Endodermal cell (in vitro differentiated cells): ENCODE measurements around the gene LCORL. TPM values are rescaled to one million over a fixed set of nuclear protein-coding genes. Genes with fewer than 3 reads are reported as not detected.

Source experiments
- DNase-seq: peaks from one replicate; pipeline ENCODE4 v3.0.0-alpha.2; 2017
- H3K27ac ChIP-seq: 2 replicates; pipeline ENCODE4 v1.5.1; 2013; ENCODE audit warnings: mild to moderate bottlenecking, low read depth, low read length, moderate library complexity
- H3K27me3 ChIP-seq: 2 replicates; pipeline ENCODE4 v1.6.1; 2013; ENCODE audit warnings: mild to moderate bottlenecking, low read length, moderate library complexity; ENCODE audit not compliant: insufficient read depth, control insufficient read depth, poor library complexity, severe bottlenecking
- H3K36me3 ChIP-seq: 2 replicates; pipeline ENCODE4 v1.7.0; 2013; ENCODE audit warnings: mild to moderate bottlenecking, low read length, moderate library complexity; ENCODE audit not compliant: control insufficient read depth, insufficient read depth
- H3K4me1 ChIP-seq: one replicate; pipeline ENCODE4 v1.7.0; 2013; ENCODE audit warnings: low read length; ENCODE audit not compliant: control insufficient read depth, insufficient read depth
- H3K4me3 ChIP-seq: 2 replicates; pipeline ENCODE4 v1.5.1; 2013; ENCODE audit warnings: mild to moderate bottlenecking, low read length, moderate library complexity
- H3K9ac ChIP-seq: 2 replicates; pipeline ENCODE4 v1.6.1; 2013; ENCODE audit warnings: mild to moderate bottlenecking, low read length, moderate library complexity; ENCODE audit not compliant: poor library complexity, severe bottlenecking; ENCODE audit errors: extremely low read depth
- H3K9me3 ChIP-seq: 2 replicates; pipeline ENCODE4 v1.6.1; 2013; ENCODE audit warnings: mild to moderate bottlenecking, low read length, moderate library complexity; ENCODE audit not compliant: control insufficient read depth
- H3K27ac Mint-ChIP-seq: 2 replicates; pipeline ENCODE4 v1.8.0; 2020; ENCODE audit warnings: mixed read lengths
- H3K27me3 Mint-ChIP-seq: 2 replicates; pipeline ENCODE4 v1.8.0; 2021; ENCODE audit warnings: mild to moderate bottlenecking, mixed read lengths; ENCODE audit not compliant: insufficient read depth
- H3K36me3 Mint-ChIP-seq: 2 replicates; pipeline ENCODE4 v1.8.0; 2020; ENCODE audit warnings: low read depth, mixed read lengths
- H3K4me1 Mint-ChIP-seq: 2 replicates; pipeline ENCODE4 v1.8.0; 2020; ENCODE audit warnings: mixed read lengths
- H3K4me3 Mint-ChIP-seq: 2 replicates; pipeline ENCODE4 v1.8.0; 2020; ENCODE audit warnings: mild to moderate bottlenecking, moderate library complexity, mixed read lengths
- H3K9me3 Mint-ChIP-seq: 2 replicates; pipeline ENCODE4 v1.8.0; 2020; ENCODE audit warnings: mild to moderate bottlenecking, mixed read lengths
- CTCF ChIP-seq: fragments of 200-600 bp; sonication (generic); conservative IDR thresholded peaks from 2 replicates; pipeline ENCODE4 v1.5.0; 2021; ENCODE audit warnings: antibody characterized with exemption, mild to moderate bottlenecking
- WGBS, 2 experiments: methylation state at CpG; one replicate each; pipeline versions ENCODE4 v1.1.5 to v1.1.7; 2013; ENCODE audit warnings: missing lambda C conversion rate in 2 of 2, mixed read lengths in 1 of 2; ENCODE audit not compliant: insufficient coverage in 1 of 2, insufficient read length in 1 of 2; 5-methylcytosine and 5-hydroxymethylcytosine counted together
- total RNA-seq, 2 donors: library from RNA; stranded (reverse); fragmentation: NEBNext Ultra II Directional in 1 of 2; extraction: Animal tissue kit (Norgen Biotek cat#: 25700) in 1 of 2; gene quantifications; 2 replicates in 1 of 2; 3 replicates in 1 of 2; pipeline ENCODE4 v1.2.1, GENCODE V29; 2021

LCORL gene
- total RNA-seq, 2 donors from 2014 or later: 20.4 to 34.5 TPM

- Histone ChIP-seq H3K36me3 (peaks cover 23% of the 10 kb centered on the region), H3K27ac (no peak overlapping the region), H3K4me1 (no peaks in the 10 kb centered on the region), H3K9me3 (no peaks in the 10 kb centered on the region), H3K4me3 (no peak overlapping the region), H3K9ac (no peak overlapping the region), H3K27me3 (no peaks in the 10 kb centered on the region)
- H3K27ac Mint-ChIP-seq: no peak overlapping the region
- DNase-seq: no peak
- TF ChIP-seq CTCF: no peak
- H3K27me3 Mint-ChIP-seq: no peaks in the 10 kb centered on the region
- WGBS, 2 experiments: 96 to 100% methylated on average over 1 to 2 of the region's 2 CpGs
- no peaks in the 10 kb centered on the region for H3K9me3 Mint-ChIP-seq
- H3K4me1 Mint-ChIP-seq: no peaks in the 10 kb centered on the region
- no peak overlapping the region for H3K4me3 Mint-ChIP-seq
- H3K36me3 Mint-ChIP-seq: peaks cover 13% of the 10 kb centered on the region
These were observed 59.4 kb downstream of the LCORL start for GRCh38 chr4:17962171-17962570.

- no peaks in the 10 kb centered on the region for H3K27me3 Mint-ChIP-seq
- no peak for DNase-seq
These were observed 60.3 kb downstream of the LCORL start for GRCh38 chr4:17961249-17961648.

GRCh38 chr4:17958181-17958580 is 63.4 kb downstream of the LCORL start:
- Mint-ChIP-seq H3K4me3 (no peak overlapping the region), H3K36me3 (peaks cover 48% of the 10 kb centered on the region)

More at GRCh38 chr4:17961249-17961648, 60.3 kb downstream of the LCORL start:
- Mint-ChIP-seq H3K27ac (no peak overlapping the region), H3K9me3 (no peaks in the 10 kb centered on the region), H3K4me3 (no peak overlapping the region), H3K4me1 (no peaks in the 10 kb centered on the region), H3K36me3 (peaks cover 21% of the 10 kb centered on the region)
- Histone ChIP-seq H3K27me3 (no peaks in the 10 kb centered on the region), H3K27ac (no peak overlapping the region), H3K4me1 (no peaks in the 10 kb centered on the region), H3K9me3 (peaks cover 3% of the 10 kb centered on the region), H3K4me3 (no peak overlapping the region), H3K9ac (no peak overlapping the region), H3K36me3 (peaks cover 32% of the 10 kb centered on the region)
- TF ChIP-seq CTCF: no peak

More at GRCh38 chr4:17958181-17958580, 63.4 kb downstream of the LCORL start:
- DNase-seq: no peak
- Histone ChIP-seq H3K27ac (no peak overlapping the region), H3K9ac (no peak overlapping the region), H3K9me3 (peaks cover 8% of the 10 kb centered on the region), H3K36me3 (peaks cover 40% of the 10 kb centered on the region), H3K4me1 (no peaks in the 10 kb centered on the region), H3K4me3 (no peak overlapping the region), H3K27me3 (no peaks in the 10 kb centered on the region)
- H3K27ac Mint-ChIP-seq: no peak overlapping the region
- WGBS, 2 experiments: 95 to 100% methylated on average over 2 of the region's 3 CpGs
- H3K9me3 Mint-ChIP-seq: peaks cover 3% of the 10 kb centered on the region
- H3K27me3 Mint-ChIP-seq: no peaks in the 10 kb centered on the region
- TF ChIP-seq CTCF: no peak
- no peaks in the 10 kb centered on the region for H3K4me1 Mint-ChIP-seq
